Activated CD4-positive, alpha-beta memory T cell treated with anti-CD3 and anti-CD28 coated beads for 36 hours (primary cell): ENCODE measurements around the gene ATOSB. TPM values are rescaled to one million over a fixed set of nuclear protein-coding genes. Genes with fewer than 3 reads are reported as not detected.

Experiments
- CTCF ChIA-PET: fragments of 350-600 bp; sonication (Branson Sonifier 250); formaldehyde crosslinking; loops from one replicate; lab custom pipeline; 2021; ENCODE audit warnings: antibody characterized with exemption, inconsistent platforms; lab: Charles Lee
- POLR2A ChIA-PET: fragments of 350-600 bp; sonication (Branson Sonifier 250); formaldehyde crosslinking; loops from one replicate; lab custom pipeline; 2021; ENCODE audit warnings: antibody characterized with exemption; lab: Charles Lee
- DNase-seq: peaks from one replicate; pipeline ENCODE4 v3.0.0-alpha.2; 2020
- H3K27ac Mint-ChIP-seq: one replicate; pipeline ENCODE4 v1.8.0; 2021; ENCODE audit warnings: mixed read lengths
- H3K27me3 Mint-ChIP-seq: one replicate; pipeline ENCODE4 v1.8.0; 2021; ENCODE audit warnings: mixed read lengths
- H3K36me3 Mint-ChIP-seq: one replicate; pipeline ENCODE4 v1.8.0; 2021; ENCODE audit warnings: mixed read lengths
- H3K4me1 Mint-ChIP-seq: one replicate; pipeline ENCODE4 v1.8.0; 2021; ENCODE audit warnings: low read depth, mixed read lengths
- H3K4me3 Mint-ChIP-seq: one replicate; pipeline ENCODE4 v1.8.0; 2021; ENCODE audit warnings: mild to moderate bottlenecking, mixed read lengths
- H3K9me3 Mint-ChIP-seq: one replicate; pipeline ENCODE4 v1.8.0; 2021; ENCODE audit warnings: mixed read lengths
- intact Hi-C: fragments of 100-400 bp; cut with micrococcal nuclease; formaldehyde crosslinking; loops from one replicate; pipeline ENCODE4 v1.15.1; 2023
- total RNA-seq, 2 experiments: library from RNA; stranded (reverse); gene quantifications; one replicate each; pipeline ENCODE4 v1.2.3, GENCODE V29; 2021

Gene ATOSB
- total RNA-seq, 2 experiments from 2014 or later, result 9.1 to 9.6 TPM

- intact Hi-C loops, result loop anchor here (1.0 to 10.0 kb wide), 2 partner anchors 24 to 656 kb away; partner anchors contain the start of genes CREB3, STOML2 and TLN1
- Mint-ChIP-seq H3K27ac (peak overlapping the region; percentile 98), H3K4me3 (peak overlapping the region; percentile 92), H3K4me1 (peaks cover 17% of the 10 kb centered on the region), H3K9me3 (no peaks in the 10 kb centered on the region), H3K27me3 (no peaks in the 10 kb centered on the region), H3K36me3 (peaks cover 34% of the 10 kb centered on the region)
- ChIA-PET CTCF (interaction anchor here (1.3 to 4.4 kb wide), 8 partner anchors 8 to 179 kb away, joined by 3 to 40 read pairs (median 10); partner anchors contain the start of genes PIGO and STOML2), POLR2A (interaction anchor here (0.8 to 2.7 kb wide), 8 partner anchors 8 to 442 kb away, joined by 3 to 29 read pairs (median 10); partner anchors contain the start of genes PIGO, SIGMAR1 and STOML2)
- DNase-seq, result peak; percentile 25
Observed at GRCh38 chr9:35079041-35079425, 36.6 kb downstream of the ATOSB start.

DNA sequence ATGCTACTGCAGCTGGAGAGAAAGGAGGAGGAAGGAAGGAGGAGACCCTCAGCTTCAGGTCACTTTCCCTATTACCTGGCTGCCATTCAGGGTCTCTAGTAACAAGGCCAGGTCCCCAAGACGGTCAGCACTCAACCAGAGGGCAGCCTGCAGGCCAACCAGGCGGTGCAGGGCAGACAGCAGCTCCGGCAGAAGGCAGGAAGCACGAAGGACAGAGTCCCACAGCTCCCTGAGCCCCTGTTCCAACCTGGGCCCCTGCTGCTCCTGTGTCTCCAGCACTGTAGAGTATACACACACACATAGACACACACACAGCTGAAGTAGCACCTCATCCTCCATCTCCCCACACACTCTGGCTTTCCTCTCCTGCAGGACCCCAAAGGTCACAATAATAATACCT, 37.6 kb downstream of the ATOSB start:
- Mint-ChIP-seq H3K36me3 (peaks cover 40% of the 10 kb centered on the region), H3K9me3 (no peaks in the 10 kb centered on the region), H3K4me3 (peak overlapping the region; percentile 92), H3K4me1 (peaks cover 26% of the 10 kb centered on the region), H3K27me3 (no peaks in the 10 kb centered on the region), H3K27ac (no peak overlapping the region)
- CTCF ChIA-PET, result interaction anchor here (2.3 to 4.4 kb wide), 3 partner anchors 18 to 179 kb away, joined by 9 to 40 read pairs (median 14); partner anchors contain the start of gene PIGO
- POLR2A ChIA-PET, result interaction anchor here (1.1 kb wide), 1 partner anchor 37 kb away, joined by 3 read pairs; no protein-coding TSS in a partner anchor
- intact Hi-C loops, result loop anchor here (10.0 kb wide), 1 partner anchor 657 kb away; the partner anchor contains the start of genes CREB3 and TLN1
- DNase-seq, result no peak

DNA sequence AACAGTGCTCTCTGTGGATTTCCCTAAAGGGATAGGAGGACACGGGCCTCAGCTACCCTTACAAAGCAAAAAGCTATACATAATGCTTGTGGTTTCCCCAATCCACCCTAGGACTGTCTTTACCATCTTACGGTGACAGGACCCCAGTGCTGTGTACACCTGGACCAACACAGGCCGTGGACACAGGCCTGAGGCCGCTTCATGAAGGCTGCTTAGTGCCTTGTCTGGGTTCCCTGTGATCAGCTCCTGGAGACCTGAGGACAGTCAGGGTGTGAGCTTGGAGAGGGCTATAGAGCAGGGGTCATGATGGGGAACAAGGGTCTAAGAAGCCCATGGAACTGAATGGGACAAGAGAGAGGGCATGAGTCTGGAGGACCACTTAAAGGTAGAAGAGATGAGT, 38.8 kb downstream of the ATOSB start:
- Mint-ChIP-seq H3K27ac (no peak overlapping the region), H3K27me3 (peaks cover 2% of the 10 kb centered on the region), H3K4me3 (peak overlapping the region; percentile 92), H3K9me3 (no peaks in the 10 kb centered on the region), H3K36me3 (peaks cover 44% of the 10 kb centered on the region), H3K4me1 (peaks cover 32% of the 10 kb centered on the region)
- no peak for DNase-seq
- ChIA-PET CTCF (interaction anchor here (4.4 kb wide), 1 partner anchor 19 kb away, joined by 40 read pairs; the partner anchor contains the start of gene PIGO), POLR2A (interaction anchor here (0.5 to 1.5 kb wide), 2 partner anchors 27 to 578 kb away, joined by 3 to 4 read pairs; no protein-coding TSS in a partner anchor)
- intact Hi-C loops, result loop anchor here (10.0 kb wide), 1 partner anchor 658 kb away; the partner anchor contains the start of genes CREB3 and TLN1

DNA sequence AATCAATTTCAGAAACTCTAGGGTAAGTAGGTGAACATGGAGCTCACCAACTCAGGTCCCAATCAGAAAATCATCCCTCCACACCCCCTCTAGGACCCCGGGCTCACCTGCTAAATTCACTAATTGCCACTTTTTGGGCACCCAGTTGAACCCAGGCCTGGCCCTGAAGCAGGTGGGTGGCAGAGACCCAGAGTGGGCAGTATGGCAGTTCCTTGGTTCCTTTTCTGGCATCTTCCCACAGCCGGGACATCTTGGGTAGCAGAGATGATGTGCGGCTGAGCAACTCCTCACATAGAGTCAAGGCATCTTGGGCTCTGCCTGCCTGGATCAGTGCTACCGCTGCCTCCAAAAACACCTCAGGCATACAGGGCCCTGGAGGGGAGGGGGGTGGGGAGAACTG, 40.3 kb downstream of the ATOSB start:
- ChIA-PET CTCF (interaction anchor here (0.8 kb wide), 1 partner anchor 176 kb away, joined by 3 read pairs; no protein-coding TSS in a partner anchor), POLR2A (interaction anchor here (0.8 kb wide), 1 partner anchor 24 kb away, joined by 3 read pairs; no protein-coding TSS in a partner anchor)
- intact Hi-C loops, result loop anchor here (10.0 kb wide), 1 partner anchor 659 kb away; the partner anchor contains the start of genes CREB3 and TLN1
- peaks cover 2% of the 10 kb centered on the region for H3K27me3 Mint-ChIP-seq
- no peak for DNase-seq
- H3K9me3 Mint-ChIP-seq, result no peaks in the 10 kb centered on the region
- no peak overlapping the region for H3K4me3 Mint-ChIP-seq
- H3K36me3 Mint-ChIP-seq, result peaks cover 57% of the 10 kb centered on the region
- peaks cover 38% of the 10 kb centered on the region for H3K4me1 Mint-ChIP-seq
- no peak overlapping the region for H3K27ac Mint-ChIP-seq

- ChIA-PET POLR2A (interaction anchor here (0.8 kb wide), 1 partner anchor 23 kb away, joined by 3 read pairs; no protein-coding TSS in a partner anchor), CTCF (no interaction called here)
- no peak for DNase-seq
- Mint-ChIP-seq H3K4me1 (peaks cover 41% of the 10 kb centered on the region), H3K36me3 (peaks cover 61% of the 10 kb centered on the region), H3K27me3 (peaks cover 2% of the 10 kb centered on the region), H3K4me3 (no peak overlapping the region), H3K27ac (no peak overlapping the region), H3K9me3 (no peaks in the 10 kb centered on the region)
- intact Hi-C loops, result loop anchor here (5.0 to 10.0 kb wide), 2 partner anchors 583 to 660 kb away; partner anchors contain the start of genes CCDC107, CREB3, RMRP and TLN1
Observed at GRCh38 chr9:35074791-35075190, 40.9 kb downstream of the ATOSB start.

- ChIA-PET CTCF (no interaction called here), POLR2A (no interaction called here)
- H3K4me3 Mint-ChIP-seq, result no peak overlapping the region
- peaks cover 2% of the 10 kb centered on the region for H3K27me3 Mint-ChIP-seq
- H3K4me1 Mint-ChIP-seq, result peaks cover 46% of the 10 kb centered on the region
- intact Hi-C loops, result loop anchor here (5.0 to 10.0 kb wide), 2 partner anchors 583 to 661 kb away; partner anchors contain the start of genes CCDC107, CREB3, RMRP and TLN1
- peak overlapping the region; percentile 99 for H3K27ac Mint-ChIP-seq
- H3K36me3 Mint-ChIP-seq, result peaks cover 63% of the 10 kb centered on the region
- no peak for DNase-seq
- H3K9me3 Mint-ChIP-seq, result no peaks in the 10 kb centered on the region
Observed at GRCh38 chr9:35074141-35074540, 41.5 kb downstream of the ATOSB start.

DNA sequence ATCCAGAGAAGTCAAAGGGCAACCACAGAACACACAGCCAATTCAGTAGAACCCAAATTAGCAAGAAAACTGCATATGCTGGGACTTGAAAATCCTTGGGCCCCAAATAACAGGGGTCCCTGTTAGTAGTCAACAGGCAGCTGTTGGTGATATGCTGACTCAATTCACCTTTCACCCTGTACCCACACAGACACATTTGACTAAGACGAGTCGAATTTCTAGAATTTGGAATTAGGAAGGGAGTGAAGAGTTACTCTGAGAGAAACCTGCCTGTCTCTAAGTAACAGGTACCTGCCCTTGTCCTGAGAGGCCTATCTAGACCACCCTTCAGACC, 42.4 kb downstream of the ATOSB start:
- CTCF ChIA-PET, result interaction anchor here (1.3 kb wide), 1 partner anchor 35 kb away, joined by 3 read pairs; no protein-coding TSS in a partner anchor
- DNase-seq, result no peak

DNA sequence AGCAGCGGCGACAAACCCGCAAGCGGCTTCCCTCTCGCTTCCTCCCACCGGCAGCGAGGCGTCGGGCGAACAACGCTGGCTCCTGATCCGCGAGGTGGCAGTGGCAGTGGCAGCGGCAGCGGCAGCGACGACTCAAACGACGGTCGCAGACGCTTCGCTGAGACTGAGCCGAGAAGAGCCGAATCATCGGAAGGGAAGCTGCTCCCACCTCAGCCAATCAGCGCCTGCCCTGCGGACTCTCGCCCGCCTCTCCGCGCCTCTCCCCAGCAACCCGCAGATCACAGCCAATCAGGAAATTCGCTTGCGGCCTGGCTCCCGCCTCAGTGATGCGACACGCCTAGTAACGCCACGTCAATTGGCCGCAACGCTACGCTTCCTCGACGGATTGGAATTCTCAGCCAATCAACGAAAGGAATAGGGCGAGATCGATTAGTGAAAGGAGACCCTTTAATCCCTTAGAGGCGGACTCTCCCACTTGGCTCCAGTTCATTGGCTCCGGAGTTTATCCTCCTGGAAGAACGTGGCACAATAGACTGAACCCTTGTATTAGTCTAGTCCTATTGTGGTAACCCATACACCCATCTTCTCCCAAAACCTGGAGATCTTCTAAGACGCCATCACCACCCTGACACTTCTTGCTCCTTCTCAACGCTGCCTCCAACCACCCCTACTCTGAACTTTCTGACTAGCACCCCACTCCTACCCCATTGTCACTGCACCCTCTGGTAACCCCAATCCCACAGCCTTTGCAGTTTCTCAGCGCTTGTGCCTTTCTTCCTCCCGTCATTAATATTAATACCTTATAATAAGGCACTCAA, 43.0 kb downstream of the ATOSB start, which contains the start of gene VCP:
Gene VCP (minus strand): TSS at position 165 of the 818 bp plus-strand sequence. CDS start 272 bp downstream, outside the sequence.
- peaks cover 2% of the 10 kb centered on the region for H3K27me3 Mint-ChIP-seq
- CTCF ChIA-PET, result interaction anchor here (0.7 to 3.6 kb wide), 9 partner anchors 15 to 173 kb away, joined by 3 to 36 read pairs (median 3); partner anchors contain the start of genes DNAJB5, PIGO and STOML2

More for the DNA sequence above, 42.4 kb downstream of the ATOSB start:
- H3K36me3 Mint-ChIP-seq, result peaks cover 64% of the 10 kb centered on the region
- H3K27ac Mint-ChIP-seq, result peak overlapping the region; percentile 99
- peaks cover 2% of the 10 kb centered on the region for H3K27me3 Mint-ChIP-seq
- H3K4me3 Mint-ChIP-seq, result peak overlapping the region; percentile 92
- no peaks in the 10 kb centered on the region for H3K9me3 Mint-ChIP-seq
- POLR2A ChIA-PET, result interaction anchor here (2.9 kb wide), 1 partner anchor 40 kb away, joined by 37 read pairs; the partner anchor contains the start of gene ATOSB
- peaks cover 50% of the 10 kb centered on the region for H3K4me1 Mint-ChIP-seq
- intact Hi-C loops, result loop anchor here (2.0 to 10.0 kb wide), 3 partner anchors 532 to 662 kb away; partner anchors contain the start of genes CCDC107, CREB3, RMRP and TESK1

GRCh38 chr9:35071814-35072460, 43.7 kb downstream of the ATOSB start:
- CTCF ChIA-PET, result interaction anchor here (0.6 to 3.6 kb wide), 13 partner anchors 8 to 187 kb away, joined by 3 to 36 read pairs (median 3); partner anchors contain the start of genes DNAJB5, FANCG, PIGO and STOML2
- peaks cover 2% of the 10 kb centered on the region for H3K27me3 Mint-ChIP-seq
- peak; percentile 81 for DNase-seq
- intact Hi-C loops, result loop anchor here (1.0 to 10.0 kb wide), 9 partner anchors 8 to 663 kb away; partner anchors contain the start of genes ATOSB, CCDC107, CREB3 and DNAJB5
- POLR2A ChIA-PET, result interaction anchor here (0.7 to 2.9 kb wide), 19 partner anchors 8 to 548 kb away, joined by 3 to 37 read pairs (median 5); partner anchors contain the start of genes ATOSB, DNAJB5, FANCG and PIGO
- peaks cover 54% of the 10 kb centered on the region for H3K4me1 Mint-ChIP-seq
- no peaks in the 10 kb centered on the region for H3K9me3 Mint-ChIP-seq
- peaks cover 64% of the 10 kb centered on the region for H3K36me3 Mint-ChIP-seq
- peak overlapping the region; percentile 92 for H3K4me3 Mint-ChIP-seq
- peak overlapping the region; percentile 99 for H3K27ac Mint-ChIP-seq

More for the DNA sequence above, 43.0 kb downstream of the ATOSB start, which contains the start of gene VCP:
- POLR2A ChIA-PET, result interaction anchor here (0.7 to 2.9 kb wide), 15 partner anchors 11 to 547 kb away, joined by 3 to 37 read pairs (median 5); partner anchors contain the start of genes ATOSB, DNAJB5, PIGO and STOML2
- H3K36me3 Mint-ChIP-seq, result peaks cover 64% of the 10 kb centered on the region
- DNase-seq, result peak; percentile 99
- H3K27ac Mint-ChIP-seq, result peak within 1 kb of the TSS; percentile 99
- intact Hi-C loops, result loop anchor here (1.0 to 10.0 kb wide), 8 partner anchors 8 to 662 kb away; partner anchors contain the start of genes ATOSB, CCDC107, CREB3 and DNAJB5
- H3K4me1 Mint-ChIP-seq, result peaks cover 50% of the 10 kb centered on the region
- peak within 1 kb of the TSS; percentile 92 for H3K4me3 Mint-ChIP-seq
- H3K9me3 Mint-ChIP-seq, result no peaks in the 10 kb centered on the region
